Cerebellar cortex (tissue), 1 donor: Measurements from ENCODE around the gene LRIG2.

Experiments used
- DNase-seq: peaks from one replicate; pipeline ENCODE4 v3.0.0-alpha.2; 2015; ENCODE audit warnings: low spot score

LRIG2 gene

GRCh38 chr1:113170519-113170918 is 97.5 kb downstream of the LRIG2 start:
- DNase-seq: no peak

GRCh38 chr1:113178106-113178505 is 105.1 kb downstream of the LRIG2 start:
- no peak for DNase-seq

- no peak for DNase-seq
Observed at GRCh38 chr1:113178522-113178921, 105.5 kb downstream of the LRIG2 start.
